Endometrium (tissue), 2 donors: Measurements from ENCODE around the gene FOLH1.
"Not testable (repeated sequence)": the region's sequence is repeated elsewhere in the genome, so short reads cannot be mapped to it uniquely, and the experiment has no call there.

Experiments used
- FAIRE-seq: peaks from 2 replicates; lab custom pipeline; 2012; peaks lifted over from hg19 to GRCh38; lab: Jason Lieb, UNC
- donor health status: control.
- donor health status: control.

The FOLH1 gene

GRCh38 chr11:49208006-49208721 is at the start of gene FOLH1:
Gene FOLH1 (minus strand): TSS chr11:49208602. CDS start chr11:49208409, 193 bp downstream.
- peak; percentile 12 for FAIRE-seq

GRCh38 chr11:49255148-49255547 is 46.7 kb upstream of the FOLH1 start:
- not testable (repeated sequence) for FAIRE-seq

GRCh38 chr11:49251212-49251611 is 42.8 kb upstream of the FOLH1 start:
- not testable (repeated sequence) for FAIRE-seq

- FAIRE-seq = not testable (repeated sequence)
Measured at GRCh38 chr11:49250398-49251115, 42.2 kb upstream of the FOLH1 start.

- FAIRE-seq = not testable (repeated sequence)
Measured at GRCh38 chr11:49249363-49249762, 41.0 kb upstream of the FOLH1 start.

- FAIRE-seq = not testable (repeated sequence)
Measured at GRCh38 chr11:49233685-49234084, 25.3 kb upstream of the FOLH1 start.

GRCh38 chr11:49233019-49233418 is 24.6 kb upstream of the FOLH1 start:
- FAIRE-seq = not testable (repeated sequence)

- FAIRE-seq = not testable (repeated sequence)
Measured at GRCh38 chr11:49231725-49232124, 23.3 kb upstream of the FOLH1 start.

- not testable (repeated sequence) for FAIRE-seq
Measured at GRCh38 chr11:49230534-49230933, 22.1 kb upstream of the FOLH1 start.

- FAIRE-seq = not testable (repeated sequence)
Measured at GRCh38 chr11:49230001-49230400, 21.6 kb upstream of the FOLH1 start.

GRCh38 chr11:49229136-49229535 is 20.7 kb upstream of the FOLH1 start:
- FAIRE-seq = peak; percentile 96

GRCh38 chr11:49225255-49225785 is 16.9 kb upstream of the FOLH1 start:
- not testable (repeated sequence) for FAIRE-seq

- no peak for FAIRE-seq
Measured at GRCh38 chr11:49221112-49221511, 12.7 kb upstream of the FOLH1 start.

GRCh38 chr11:49213026-49213560 is 4.7 kb upstream of the FOLH1 start:
- FAIRE-seq = no peak

- FAIRE-seq = not testable (repeated sequence)
Measured at GRCh38 chr11:49206999-49207398, 1.4 kb downstream of the FOLH1 start.

GRCh38 chr11:49202287-49202976 is 6.0 kb downstream of the FOLH1 start:
- FAIRE-seq = no peak

- not testable (repeated sequence) for FAIRE-seq
Measured at GRCh38 chr11:49196775-49197174, 11.6 kb downstream of the FOLH1 start.

GRCh38 chr11:49196002-49196401 is 12.4 kb downstream of the FOLH1 start:
- FAIRE-seq = peak; percentile 57

- FAIRE-seq = not testable (repeated sequence)
Measured at GRCh38 chr11:49190287-49190686, 18.1 kb downstream of the FOLH1 start.

GRCh38 chr11:49186225-49186624 is 22.2 kb downstream of the FOLH1 start:
- peak; percentile 89 for FAIRE-seq

GRCh38 chr11:49185597-49185996 is 22.8 kb downstream of the FOLH1 start:
- not testable (repeated sequence) for FAIRE-seq

GRCh38 chr11:49184756-49185155 is 23.6 kb downstream of the FOLH1 start:
- FAIRE-seq = not testable (repeated sequence)
